Keratinocyte (primary cell): ENCODE measurements around the gene TCF20. TPM values are rescaled to one million over a fixed set of nuclear protein-coding genes. Genes with fewer than 3 reads are reported as not detected.

Experiments used
- DNase-seq: peaks from one replicate; pipeline ENCODE4 v3.0.0-alpha.2; 2011; ENCODE audit warnings: low read depth, missing footprints, low spot score
- FAIRE-seq: peaks from 2 replicates; lab custom pipeline; 2011; peaks lifted over from hg19 to GRCh38; lab: Jason Lieb, UNC
- H2AFZ ChIP-seq: 2 replicates; pipeline ENCODE4 v1.6.0; 2012; ENCODE audit warnings: low read length, control low read depth, inconsistent platforms; ENCODE audit not compliant: control insufficient read depth
- H3K27ac ChIP-seq: 2 replicates; pipeline ENCODE4 v1.5.1; 2011; ENCODE audit warnings: low read length; ENCODE audit not compliant: control insufficient read depth, insufficient read depth
- H3K27me3 ChIP-seq: 3 replicates; pipeline ENCODE4 v1.6.0; 2011; ENCODE audit warnings: low read length; ENCODE audit not compliant: control insufficient read depth, insufficient read depth; ENCODE audit errors: extremely low read depth
- H3K36me3 ChIP-seq, 2 experiments: 2 replicates in 1 of 2; 3 replicates in 1 of 2; pipeline ENCODE4 v1.5.1; 2011; ENCODE audit warnings: low read length in 2 of 2, mild to moderate bottlenecking in 1 of 2; ENCODE audit not compliant: control insufficient read depth in 2 of 2, insufficient read depth in 2 of 2; ENCODE audit errors: extremely low read depth in 1 of 2
- H3K4me1 ChIP-seq: 3 replicates; pipeline ENCODE4 v1.5.1; 2011; ENCODE audit warnings: low read length; ENCODE audit not compliant: control insufficient read depth, insufficient read depth; ENCODE audit errors: extremely low read depth
- H3K4me2 ChIP-seq: 3 replicates; pipeline ENCODE4 v1.6.0; 2011; ENCODE audit warnings: low read depth, low read length; ENCODE audit not compliant: control insufficient read depth, insufficient read depth; ENCODE audit errors: extremely low read depth
- H3K4me3 ChIP-seq, 3 experiments: fragments of 200-600 bp in 1 of 3; sonication (generic) in 1 of 3; 2 replicates in 2 of 3; 3 replicates in 1 of 3; pipeline ENCODE4 v1.5.1; 2011 to 2016; ENCODE audit warnings: low read length in 3 of 3, mild to moderate bottlenecking in 3 of 3, control low read depth in 2 of 3, inconsistent platforms in 1 of 3, low read depth in 1 of 3, mixed read lengths in 1 of 3, mixed run types in 1 of 3, moderate library complexity in 1 of 3; ENCODE audit not compliant: control insufficient read depth in 2 of 3, insufficient read depth in 2 of 3; ENCODE audit errors: extremely low read depth in 1 of 3
- H3K79me2 ChIP-seq: 2 replicates; pipeline ENCODE4 v1.6.0; 2012; ENCODE audit warnings: low read length; ENCODE audit not compliant: control insufficient read depth, insufficient read depth
- H3K9ac ChIP-seq: 3 replicates; pipeline ENCODE4 v1.6.0; 2011; ENCODE audit warnings: low read length; ENCODE audit not compliant: control insufficient read depth, insufficient read depth; ENCODE audit errors: extremely low read depth
- H3K9me1 ChIP-seq: 3 replicates; pipeline ENCODE4 v1.6.0; 2011; ENCODE audit warnings: low read length; ENCODE audit not compliant: control insufficient read depth, insufficient read depth; ENCODE audit errors: extremely low read depth
- H3K9me3 ChIP-seq: 2 replicates; pipeline ENCODE4 v1.5.1; 2012; ENCODE audit warnings: low read depth, low read length; ENCODE audit not compliant: control insufficient read depth
- H4K20me1 ChIP-seq: 3 replicates; pipeline ENCODE4 v1.6.0; 2011; ENCODE audit warnings: low read length; ENCODE audit not compliant: control insufficient read depth, insufficient read depth; ENCODE audit errors: extremely low read depth
- EZH2 ChIP-seq: IDR thresholded peaks from one replicate; pipeline ENCODE4 v1.6.1; 2012; ENCODE audit warnings: inconsistent platforms, mild to moderate bottlenecking, low read length, moderate library complexity
- dilution Hi-C: fragments of 300-500 bp; cut with MboI; formaldehyde crosslinking; loops from one replicate; pipeline ENCODE4 v1.7.0; 2020; ENCODE audit warnings: low sequenced_read_pairs; ENCODE audit not compliant: extremely low pct_ligation_motif_present
- polyA plus RNA-seq, 5 experiments: library from polyadenylated mRNA; depleted of rRNA in 3 of 5; stranded (reverse) in 3 of 5; stranded (forward) in 1 of 5; unstranded in 1 of 5; fragments of >200 nt; gene quantifications; 1 replicate in 1 of 5; 2 replicates in 3 of 5; 3 replicates in 1 of 5; pipeline versions ENCODE4 v1.2.1 to v1.2.3, GENCODE V29; 2011 to 2012; ENCODE audit warnings: missing spikeins in 2 of 5, low read depth in 1 of 5, low replicate concordance in 1 of 5
- TF ChIP-seq, protein P1 (sequence below), 3 experiments: IDR thresholded peaks in 1 of 3; conservative IDR thresholded peaks in 1 of 3; optimal IDR thresholded peaks in 1 of 3; 2 replicates in 2 of 3; 3 replicates in 1 of 3; pipeline versions ENCODE3 to v1.5.1; 2011; ENCODE audit warnings: low read length in 3 of 3, mild to moderate bottlenecking in 3 of 3, moderate library complexity in 2 of 3, control low read depth in 1 of 3, inconsistent platforms in 1 of 3; ENCODE audit not compliant: insufficient read depth in 2 of 3; ENCODE audit errors: extremely low read depth in 1 of 3

The TCF20 gene
- polyA plus RNA-seq, 1 donor (not counting 4 experiments of a cell fraction or from before 2014, with no cell fraction given), result 23.9 TPM

- peaks cover 11% of the 10 kb centered on the region for H3K4me1 ChIP-seq
Observed at GRCh38 chr22:42284643-42285181, 14.3 kb upstream of the TCF20 start.

DNA sequence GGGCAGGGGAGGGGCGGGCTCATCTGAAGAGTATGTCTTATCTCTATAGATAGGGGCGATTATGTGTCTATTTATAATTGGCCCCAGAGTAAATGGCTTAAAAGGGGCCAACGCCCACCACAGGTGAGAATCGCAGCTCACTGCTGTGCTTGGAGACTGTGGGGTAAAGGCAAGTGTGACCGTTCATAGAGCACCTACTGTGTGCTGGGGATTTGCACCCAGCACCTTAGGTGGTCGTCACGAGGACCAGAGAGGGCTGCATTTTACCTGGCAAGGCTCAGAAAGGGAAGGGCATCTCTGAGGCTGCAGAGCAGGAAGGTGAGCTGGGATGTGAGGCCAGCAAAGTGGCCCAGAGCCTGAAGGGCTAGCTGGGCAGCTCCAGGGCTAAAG is 13.7 kb upstream of the TCF20 start:
- dilution Hi-C loops, result no loop called here
- FAIRE-seq, result no peak

More at GRCh38 chr22:42284643-42285181, 14.3 kb upstream of the TCF20 start:
- H3K4me2 ChIP-seq, result no peak overlapping the region
- dilution Hi-C loops, result no loop called here
- no peaks in the 10 kb centered on the region for H3K79me2 ChIP-seq
- no peak for DNase-seq
- no peak for FAIRE-seq
- no peak for TF ChIP-seq EZH2
- TF ChIP-seq, protein P1, sequence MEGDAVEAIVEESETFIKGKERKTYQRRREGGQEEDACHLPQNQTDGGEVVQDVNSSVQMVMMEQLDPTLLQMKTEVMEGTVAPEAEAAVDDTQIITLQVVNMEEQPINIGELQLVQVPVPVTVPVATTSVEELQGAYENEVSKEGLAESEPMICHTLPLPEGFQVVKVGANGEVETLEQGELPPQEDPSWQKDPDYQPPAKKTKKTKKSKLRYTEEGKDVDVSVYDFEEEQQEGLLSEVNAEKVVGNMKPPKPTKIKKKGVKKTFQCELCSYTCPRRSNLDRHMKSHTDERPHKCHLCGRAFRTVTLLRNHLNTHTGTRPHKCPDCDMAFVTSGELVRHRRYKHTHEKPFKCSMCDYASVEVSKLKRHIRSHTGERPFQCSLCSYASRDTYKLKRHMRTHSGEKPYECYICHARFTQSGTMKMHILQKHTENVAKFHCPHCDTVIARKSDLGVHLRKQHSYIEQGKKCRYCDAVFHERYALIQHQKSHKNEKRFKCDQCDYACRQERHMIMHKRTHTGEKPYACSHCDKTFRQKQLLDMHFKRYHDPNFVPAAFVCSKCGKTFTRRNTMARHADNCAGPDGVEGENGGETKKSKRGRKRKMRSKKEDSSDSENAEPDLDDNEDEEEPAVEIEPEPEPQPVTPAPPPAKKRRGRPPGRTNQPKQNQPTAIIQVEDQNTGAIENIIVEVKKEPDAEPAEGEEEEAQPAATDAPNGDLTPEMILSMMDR (optimal IDR thresholded peaks at IDR 0.05 in 1 of 3, IDR thresholded peaks at IDR 0.05 in 1 of 3, conservative IDR thresholded peaks at IDR 0.05 in 1 of 3; ENCODE audit: extremely low read depth in 1 of 3, insufficient read depth in 2 of 3, low read length in 3 of 3), result no peak
- no peaks in the 10 kb centered on the region for H3K9me1 ChIP-seq
- H2AFZ ChIP-seq, result no peak overlapping the region
- H3K4me3 ChIP-seq, result no peak overlapping the region
- H3K36me3 ChIP-seq, result no peaks in the 10 kb centered on the region
- H3K9ac ChIP-seq, result no peak overlapping the region
- H3K9me3 ChIP-seq, result no peaks in the 10 kb centered on the region
- H4K20me1 ChIP-seq, result no peaks in the 10 kb centered on the region
- H3K27me3 ChIP-seq, result peaks cover 19% of the 10 kb centered on the region
- no peak overlapping the region for H3K27ac ChIP-seq

More for the DNA sequence above, 13.7 kb upstream of the TCF20 start:
- Histone ChIP-seq H3K9me3 (no peaks in the 10 kb centered on the region), H3K79me2 (no peaks in the 10 kb centered on the region), H3K36me3 (no peaks in the 10 kb centered on the region), H3K4me3 (no peak overlapping the region), H3K27ac (no peak overlapping the region), H3K9me1 (no peaks in the 10 kb centered on the region), H3K4me2 (no peak overlapping the region), H3K9ac (no peak overlapping the region), H3K4me1 (peaks cover 8% of the 10 kb centered on the region), H2AFZ (no peak overlapping the region), H3K27me3 (peaks cover 19% of the 10 kb centered on the region), H4K20me1 (no peaks in the 10 kb centered on the region)
- TF ChIP-seq EZH2, result no peak
- TF ChIP-seq, protein P1 (optimal IDR thresholded peaks at IDR 0.05 in 1 of 3, IDR thresholded peaks at IDR 0.05 in 1 of 3, conservative IDR thresholded peaks at IDR 0.05 in 1 of 3; ENCODE audit: extremely low read depth in 1 of 3, insufficient read depth in 2 of 3, low read length in 3 of 3), result no peak
- DNase-seq, result no peak
